Tibial artery (tissue), 4 donors: ENCODE results near the gene UBN1.

Experiments
- DNase-seq, 2 donors: peaks; one replicate each; pipeline ENCODE4 v3.0.0-alpha.2; 2019
- H3K27ac ChIP-seq, 2 donors: fragments of 200-600 bp; sonication (generic) in 1 of 2; 1 replicate in 1 of 2; 2 replicates in 1 of 2; pipeline ENCODE4 v1.5.1; 2018 to 2019; ENCODE audit warnings: mild to moderate bottlenecking in 1 of 2
- H3K27me3 ChIP-seq, 2 donors: fragments of 200-600 bp; sonication (generic) in 1 of 2; one replicate each; pipeline versions ENCODE4 v1.5.1 to v1.6.0; 2016 to 2019
- H3K36me3 ChIP-seq, 3 donors: fragments of 200-600 bp; sonication (generic) in 2 of 3; one replicate each; pipeline ENCODE4 v1.5.1; 2016 to 2019; ENCODE audit warnings: mild to moderate bottlenecking in 2 of 3
- H3K4me1 ChIP-seq, 4 donors: fragments of 200-600 bp; sonication (generic) in 2 of 4; 1 replicate in 3 of 4; 2 replicates in 1 of 4; pipeline ENCODE4 v1.5.1; 2016 to 2019
- H3K4me3 ChIP-seq, 2 donors: fragments of 200-600 bp; sonication (generic) in 1 of 2; 1 replicate in 1 of 2; 2 replicates in 1 of 2; pipeline ENCODE4 v1.5.1; 2018 to 2019; ENCODE audit warnings: mild to moderate bottlenecking in 2 of 2
- H3K9me3 ChIP-seq, 3 donors: fragments of 200-600 bp; sonication (generic) in 1 of 3; one replicate each; pipeline ENCODE4 v1.5.1; 2016 to 2019
- intact Hi-C: fragments of 100-400 bp; cut with DNase I; formaldehyde crosslinking; loops from one replicate; pipeline ENCODE4 v1.15.0; 2023; ENCODE audit warnings: low total_unique reads
- TF ChIP-seq, protein P1 (sequence below), 2 experiments: fragments of 200-600 bp in 1 of 2; fragments of 450-650 bp in 1 of 2; IDR thresholded peaks; one replicate each; pipeline ENCODE4 v1.5.1; 2017 to 2019; ENCODE audit warnings: antibody characterized with exemption in 2 of 2, mild to moderate bottlenecking in 1 of 2, moderate library complexity in 1 of 2

UBN1 gene

GRCh38 chr16:4855371-4855770 lies 8.1 kb downstream of the UBN1 start:
- no peak for DNase-seq
- H3K27me3 ChIP-seq, result no peaks in the 10 kb centered on the region
- H3K36me3 ChIP-seq, result peaks cover 38 to 72% (median 71%) of the 10 kb centered on the region in 3 donors
- peaks cover 0 to 18% (median 15%) of the 10 kb centered on the region in 4 donors for H3K4me1 ChIP-seq
- no peaks in the 10 kb centered on the region for H3K9me3 ChIP-seq
- H3K4me3 ChIP-seq, result no peak overlapping the region
- TF ChIP-seq, protein P1, sequence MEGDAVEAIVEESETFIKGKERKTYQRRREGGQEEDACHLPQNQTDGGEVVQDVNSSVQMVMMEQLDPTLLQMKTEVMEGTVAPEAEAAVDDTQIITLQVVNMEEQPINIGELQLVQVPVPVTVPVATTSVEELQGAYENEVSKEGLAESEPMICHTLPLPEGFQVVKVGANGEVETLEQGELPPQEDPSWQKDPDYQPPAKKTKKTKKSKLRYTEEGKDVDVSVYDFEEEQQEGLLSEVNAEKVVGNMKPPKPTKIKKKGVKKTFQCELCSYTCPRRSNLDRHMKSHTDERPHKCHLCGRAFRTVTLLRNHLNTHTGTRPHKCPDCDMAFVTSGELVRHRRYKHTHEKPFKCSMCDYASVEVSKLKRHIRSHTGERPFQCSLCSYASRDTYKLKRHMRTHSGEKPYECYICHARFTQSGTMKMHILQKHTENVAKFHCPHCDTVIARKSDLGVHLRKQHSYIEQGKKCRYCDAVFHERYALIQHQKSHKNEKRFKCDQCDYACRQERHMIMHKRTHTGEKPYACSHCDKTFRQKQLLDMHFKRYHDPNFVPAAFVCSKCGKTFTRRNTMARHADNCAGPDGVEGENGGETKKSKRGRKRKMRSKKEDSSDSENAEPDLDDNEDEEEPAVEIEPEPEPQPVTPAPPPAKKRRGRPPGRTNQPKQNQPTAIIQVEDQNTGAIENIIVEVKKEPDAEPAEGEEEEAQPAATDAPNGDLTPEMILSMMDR (IDR thresholded peaks at IDR 0.05), result no peak
- intact Hi-C loops, result no loop called here
- no peak overlapping the region for H3K27ac ChIP-seq

GRCh38 chr16:4855804-4856203 lies 8.5 kb downstream of the UBN1 start:
- intact Hi-C loops, result no loop called here
- H3K36me3 ChIP-seq, result peaks cover 43 to 77% (median 76%) of the 10 kb centered on the region in 3 donors
- no peak for DNase-seq
- TF ChIP-seq, protein P1 (IDR thresholded peaks at IDR 0.05), result no peak
- no peaks in the 10 kb centered on the region for H3K27me3 ChIP-seq
- H3K4me3 ChIP-seq, result no peak overlapping the region
- peaks cover 0 to 15% (median 11%) of the 10 kb centered on the region in 4 donors for H3K4me1 ChIP-seq
- no peak overlapping the region for H3K27ac ChIP-seq
- H3K9me3 ChIP-seq, result no peaks in the 10 kb centered on the region

- Histone ChIP-seq H3K4me1 (peaks cover 0 to 8% (median 0%) of the 10 kb centered on the region in 4 donors), H3K27ac (no peak overlapping the region), H3K4me3 (no peak overlapping the region), H3K9me3 (no peaks in the 10 kb centered on the region), H3K27me3 (no peaks in the 10 kb centered on the region), H3K36me3 (peaks cover 54 to 89% (median 86%) of the 10 kb centered on the region in 3 donors)
- DNase-seq, result no peak
- TF ChIP-seq, protein P1 (IDR thresholded peaks at IDR 0.05), result no peak
- intact Hi-C loops, result no loop called here
Measured at GRCh38 chr16:4859190-4859899, 12.1 kb downstream of the UBN1 start.

- no peak overlapping the region for H3K4me3 ChIP-seq
- DNase-seq, result no peak
- H3K36me3 ChIP-seq, result peaks cover 54 to 87% (median 82%) of the 10 kb centered on the region in 3 donors
- intact Hi-C loops, result no loop called here
- TF ChIP-seq, protein P1 (IDR thresholded peaks at IDR 0.05), result no peak
- no peaks in the 10 kb centered on the region for H3K27me3 ChIP-seq
- H3K9me3 ChIP-seq, result no peaks in the 10 kb centered on the region
- H3K4me1 ChIP-seq, result peaks cover 0 to 11% (median 0%) of the 10 kb centered on the region in 4 donors
- no peak overlapping the region for H3K27ac ChIP-seq
Measured at GRCh38 chr16:4859900-4860255, 12.6 kb downstream of the UBN1 start.

GRCh38 chr16:4860727-4861342 lies 13.6 kb downstream of the UBN1 start:
- H3K4me3 ChIP-seq, result no peak overlapping the region
- TF ChIP-seq, protein P1 (IDR thresholded peaks at IDR 0.05), result no peak
- no peaks in the 10 kb centered on the region for H3K9me3 ChIP-seq
- H3K27me3 ChIP-seq, result no peaks in the 10 kb centered on the region
- intact Hi-C loops, result no loop called here
- H3K27ac ChIP-seq, result no peak overlapping the region
- H3K36me3 ChIP-seq, result peaks cover 52 to 77% (median 72%) of the 10 kb centered on the region in 3 donors
- DNase-seq, result no peak
- H3K4me1 ChIP-seq, result peaks cover 0 to 11% (median 0%) of the 10 kb centered on the region in 4 donors
